ENCODE results near the gene OXCT1.
"Not testable (repeated sequence)": the region's sequence is repeated elsewhere in the genome, so short reads cannot be mapped to it uniquely, and the experiment has no call there.

The OXCT1 gene

GRCh38 chr5:41821051-41821450 is 49.2 kb downstream of the OXCT1 start:
- DNase-seq (ENCODE audit: low spot score) = no peak

GRCh38 chr5:41820150-41820549 is 50.1 kb downstream of the OXCT1 start:
- DNase-seq (ENCODE audit: low spot score) = no peak

GRCh38 chr5:41817625-41818301 is 52.5 kb downstream of the OXCT1 start:
- DNase-seq (ENCODE audit: low spot score) = no peak

- no peak for DNase-seq (ENCODE audit: low spot score)
Measured at GRCh38 chr5:41815663-41816229, 54.5 kb downstream of the OXCT1 start.

- no peak for DNase-seq (ENCODE audit: low spot score)
Measured at GRCh38 chr5:41815261-41815660, 55.0 kb downstream of the OXCT1 start.

- not testable (repeated sequence) for DNase-seq (ENCODE audit: low spot score)
Measured at GRCh38 chr5:41814306-41814705, 55.9 kb downstream of the OXCT1 start.

GRCh38 chr5:41812156-41812555 is 58.1 kb downstream of the OXCT1 start:
- no peak for DNase-seq (ENCODE audit: low spot score)

- DNase-seq (ENCODE audit: low spot score) = no peak
Measured at GRCh38 chr5:41809128-41809527, 61.1 kb downstream of the OXCT1 start.

GRCh38 chr5:41808294-41808693 is 61.9 kb downstream of the OXCT1 start:
- no peak for DNase-seq (ENCODE audit: low spot score)

- DNase-seq (ENCODE audit: low spot score) = no peak
Measured at GRCh38 chr5:41797662-41798061, 72.6 kb downstream of the OXCT1 start.

GRCh38 chr5:41796061-41796460 is 74.2 kb downstream of the OXCT1 start:
- no peak for DNase-seq (ENCODE audit: low spot score)

GRCh38 chr5:41795125-41795524 is 75.1 kb downstream of the OXCT1 start:
- DNase-seq (ENCODE audit: low spot score) = no peak

- DNase-seq (ENCODE audit: low spot score) = peak; percentile 79
Measured at GRCh38 chr5:41794471-41794870, 75.8 kb downstream of the OXCT1 start.

GRCh38 chr5:41793141-41793770 is 77.0 kb downstream of the OXCT1 start:
- peak; percentile 10 for DNase-seq (ENCODE audit: low spot score)

- DNase-seq (ENCODE audit: low spot score) = peak; percentile 20
Measured at GRCh38 chr5:41790038-41790776, 80.0 kb downstream of the OXCT1 start.

- DNase-seq (ENCODE audit: low spot score) = no peak
Measured at GRCh38 chr5:41789434-41789833, 80.8 kb downstream of the OXCT1 start.

- peak; percentile 11 for DNase-seq (ENCODE audit: low spot score)
Measured at GRCh38 chr5:41788941-41789368, 81.3 kb downstream of the OXCT1 start.

GRCh38 chr5:41787265-41787664 is 83.0 kb downstream of the OXCT1 start:
- DNase-seq (ENCODE audit: low spot score) = no peak

- DNase-seq (ENCODE audit: low spot score) = no peak
Measured at GRCh38 chr5:41785061-41785460, 85.2 kb downstream of the OXCT1 start.

GRCh38 chr5:41778410-41778809 is 91.8 kb downstream of the OXCT1 start:
- DNase-seq (ENCODE audit: low spot score) = no peak

GRCh38 chr5:41776435-41776834 is 93.8 kb downstream of the OXCT1 start:
- DNase-seq (ENCODE audit: low spot score) = no peak

GRCh38 chr5:41773799-41774198 is 96.4 kb downstream of the OXCT1 start:
- no peak for DNase-seq (ENCODE audit: low spot score)
